A549 treated with Mapracorat at 1 μM for 4 hours (cell line): ENCODE measurements around the gene COL28A1. TPM values are rescaled to one million over a fixed set of nuclear protein-coding genes. Genes with fewer than 3 reads are reported as not detected.

Experiments
- total RNA-seq: library from RNA; stranded (reverse); fragments of 200-300 nt; extraction: Qiagen RNA extraction; gene quantifications from 5 replicates; pipeline ENCODE4 v1.2.3, GENCODE V29; 2022

The COL28A1 gene
- total RNA-seq = 0.45 to 0.98 TPM (median 0.65 TPM) in 5 replicates

GRCh38 chr7:7535691-7536090 lies at the start of gene COL28A1:
TSS of gene COL28A1 (minus strand) at chr7:7535873. CDS start at chr7:7532875, 2,998 bp downstream.

DNA sequence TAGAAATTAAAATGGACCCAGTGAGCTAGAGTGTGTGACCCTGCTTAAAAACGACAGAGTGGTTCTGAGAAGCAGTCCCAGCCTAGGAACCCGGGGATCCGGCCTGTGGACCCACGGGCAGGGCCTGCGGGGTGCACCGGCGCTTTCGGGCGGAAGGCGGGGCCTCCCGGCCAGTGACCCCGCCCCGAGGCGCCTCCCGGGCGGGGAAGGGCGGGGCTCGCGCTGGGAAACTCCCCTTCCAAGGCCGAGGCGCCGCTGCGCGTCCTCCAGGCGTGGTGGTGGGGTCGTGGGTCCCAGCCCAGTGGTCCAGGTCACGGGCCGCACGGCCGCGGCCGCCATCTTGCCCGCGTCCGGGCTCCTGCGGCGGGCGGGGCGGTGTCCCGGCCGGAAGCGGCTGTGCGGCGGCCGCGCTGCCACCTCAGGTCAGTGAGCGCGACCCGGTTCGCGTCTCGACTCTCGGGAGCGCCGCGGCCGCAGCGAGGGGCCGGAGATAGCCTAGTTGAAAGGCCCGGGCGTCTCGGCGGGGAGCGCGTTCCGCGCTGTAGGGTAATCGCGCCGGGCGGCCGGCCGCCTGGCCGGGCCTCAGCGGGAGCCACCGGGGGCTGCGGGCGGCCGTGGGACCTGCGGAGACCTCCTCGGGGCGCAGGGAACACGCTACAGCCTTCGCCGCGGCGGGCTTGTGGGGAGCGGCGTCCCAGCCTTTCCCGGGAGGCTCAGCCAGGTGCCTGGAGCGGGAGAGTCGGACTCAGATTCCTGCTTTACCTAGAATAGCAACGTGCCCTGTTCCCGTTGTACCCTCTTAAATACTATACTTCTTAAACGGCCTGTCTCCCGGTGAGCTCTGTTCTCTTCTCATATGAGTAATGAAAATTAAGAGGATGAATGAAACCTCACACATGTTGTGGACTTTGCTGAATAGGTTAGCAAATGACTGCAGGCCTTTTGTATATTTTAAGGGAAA lies 31.3 kb upstream of the COL28A1 start, which contains the start of gene MIOS:
MIOS (plus strand) TSS at position 234 of the 961 bp plus-strand sequence. CDS start 5,592 bp downstream, outside the sequence.

Other genes starting within 250 kb of the COL28A1 start
- gene MIOS, start 31.0 kb upstream of the COL28A1 start, total RNA-seq = 18.0 to 19.4 TPM (median 18.2 TPM) in 5 replicates
- gene UMAD1, start 104.9 kb upstream of the COL28A1 start, total RNA-seq = 8.8 to 11.3 TPM (median 11.2 TPM) in 5 replicates
- gene RPA3, start 182.7 kb upstream of the COL28A1 start, total RNA-seq = 85.3 to 104 TPM (median 100 TPM) in 5 replicates